HFFc6 (cell line): ENCODE results near the gene SLC35F1. TPM values are rescaled to one million over a fixed set of nuclear protein-coding genes. Genes with fewer than 3 reads are reported as not detected.

Experiments
- DNase-seq: peaks from one replicate; pipeline ENCODE4 v3.0.0-alpha.2; 2018
- H3K27ac Mint-ChIP-seq: 2 replicates; pipeline ENCODE4 v1.8.0; 2020; ENCODE audit warnings: mild to moderate bottlenecking, mixed read lengths
- H3K27me3 Mint-ChIP-seq: 2 replicates; pipeline ENCODE4 v1.8.0; 2021; ENCODE audit warnings: mild to moderate bottlenecking, moderate library complexity, mixed read lengths; ENCODE audit not compliant: insufficient read depth
- H3K36me3 Mint-ChIP-seq: 2 replicates; pipeline ENCODE4 v1.8.0; 2021; ENCODE audit warnings: low read depth, mixed read lengths
- H3K4me1 Mint-ChIP-seq: 2 replicates; pipeline ENCODE4 v1.8.0; 2020; ENCODE audit warnings: low read depth, mixed read lengths
- H3K4me3 Mint-ChIP-seq: 2 replicates; pipeline ENCODE4 v1.8.0; 2020; ENCODE audit warnings: mild to moderate bottlenecking, moderate library complexity, mixed read lengths
- H3K9me3 Mint-ChIP-seq: 2 replicates; pipeline ENCODE4 v1.8.0; 2020; ENCODE audit warnings: mild to moderate bottlenecking, mixed read lengths
- CTCF ChIP-seq: fragments of 200-600 bp; sonication (generic); IDR thresholded peaks from 2 replicates; pipeline ENCODE4 v1.5.0; 2021; ENCODE audit warnings: antibody characterized with exemption, mild to moderate bottlenecking
- total RNA-seq, 6 experiments: library from RNA; stranded (reverse); fragmentation: NEBNext Ultra II Directional; extraction: Animal tissue kit (Norgen Biotek cat#: 25700); gene quantifications; 2 replicates in 1 of 6; 3 replicates in 5 of 6; pipeline ENCODE4 v1.2.3, GENCODE V29; 2021

Gene SLC35F1
- total RNA-seq, 6 experiments from 2014 or later: not detected

GRCh38 chr6:118313762-118314161 is 406.7 kb downstream of the SLC35F1 start:
- peaks cover 2% of the 10 kb centered on the region for H3K27me3 Mint-ChIP-seq
- no peaks in the 10 kb centered on the region for H3K36me3 Mint-ChIP-seq
- no peaks in the 10 kb centered on the region for H3K9me3 Mint-ChIP-seq
- no peak for DNase-seq
- H3K27ac Mint-ChIP-seq: no peak overlapping the region
- H3K4me1 Mint-ChIP-seq: peaks cover 13% of the 10 kb centered on the region
- H3K4me3 Mint-ChIP-seq: no peak overlapping the region
- TF ChIP-seq CTCF: no peak

- DNase-seq: no peak
- Mint-ChIP-seq H3K27ac (no peak overlapping the region), H3K36me3 (no peaks in the 10 kb centered on the region), H3K4me1 (peaks cover 13% of the 10 kb centered on the region), H3K9me3 (no peaks in the 10 kb centered on the region), H3K4me3 (no peak overlapping the region), H3K27me3 (no peaks in the 10 kb centered on the region; the same call in 1 of the 2 replicates)
- no peak for TF ChIP-seq CTCF
Measured at GRCh38 chr6:118316796-118317384, 409.8 kb downstream of the SLC35F1 start.

- DNase-seq: no peak
- Mint-ChIP-seq H3K27ac (no peak overlapping the region), H3K4me1 (peaks cover 13% of the 10 kb centered on the region), H3K27me3 (no peaks in the 10 kb centered on the region; the same call in 1 of the 2 replicates), H3K9me3 (no peaks in the 10 kb centered on the region), H3K36me3 (no peaks in the 10 kb centered on the region), H3K4me3 (no peak overlapping the region)
- TF ChIP-seq CTCF: no peak
Measured at GRCh38 chr6:118317581-118318563, 410.8 kb downstream of the SLC35F1 start.

- H3K4me1 Mint-ChIP-seq: peaks cover 13% of the 10 kb centered on the region
Measured at GRCh38 chr6:118318648-118319047, 411.6 kb downstream of the SLC35F1 start.

GRCh38 chr6:118319416-118319815 is 412.4 kb downstream of the SLC35F1 start:
- no peak for DNase-seq
- Mint-ChIP-seq H3K27ac (no peak overlapping the region), H3K4me1 (peaks cover 13% of the 10 kb centered on the region), H3K36me3 (no peaks in the 10 kb centered on the region), H3K27me3 (peaks cover 2% of the 10 kb centered on the region), H3K4me3 (no peak overlapping the region), H3K9me3 (no peaks in the 10 kb centered on the region)
- no peak for TF ChIP-seq CTCF

More at GRCh38 chr6:118318648-118319047, 411.6 kb downstream of the SLC35F1 start:
- no peaks in the 10 kb centered on the region; the same call in 1 of the 2 replicates for H3K27me3 Mint-ChIP-seq
- no peak overlapping the region for H3K27ac Mint-ChIP-seq
- no peak overlapping the region for H3K4me3 Mint-ChIP-seq
- no peaks in the 10 kb centered on the region for H3K36me3 Mint-ChIP-seq
- no peak for DNase-seq
- no peaks in the 10 kb centered on the region for H3K9me3 Mint-ChIP-seq
- TF ChIP-seq CTCF: no peak
